Right renal pelvis (tissue), 4 donors: Measurements from ENCODE around the gene PDXDC1. TPM values are rescaled to one million over a fixed set of nuclear protein-coding genes. Genes with fewer than 3 reads are reported as not detected.
"Not testable (repeated sequence)": the region's sequence is repeated elsewhere in the genome, so short reads cannot be mapped to it uniquely, and the experiment has no call there.

ENCODE experiments used
- DNase-seq, 4 donors: peaks; one replicate each; pipeline ENCODE4 v3.0.0-alpha.2; 2013; ENCODE audit warnings: low read depth in 4 of 4, low spot score in 3 of 4, missing footprints in 1 of 4
- polyA plus RNA-seq, 4 donors: library from polyadenylated mRNA; unstranded; fragments of 120-200 nt; gene quantifications; one replicate each; pipeline ENCODE4 v1.2.1, GENCODE V29; 2013; ENCODE audit not compliant: insufficient read length in 4 of 4

The PDXDC1 gene
- polyA plus RNA-seq, 4 donors, result 97.9 to 103 (median 101) TPM

DNA sequence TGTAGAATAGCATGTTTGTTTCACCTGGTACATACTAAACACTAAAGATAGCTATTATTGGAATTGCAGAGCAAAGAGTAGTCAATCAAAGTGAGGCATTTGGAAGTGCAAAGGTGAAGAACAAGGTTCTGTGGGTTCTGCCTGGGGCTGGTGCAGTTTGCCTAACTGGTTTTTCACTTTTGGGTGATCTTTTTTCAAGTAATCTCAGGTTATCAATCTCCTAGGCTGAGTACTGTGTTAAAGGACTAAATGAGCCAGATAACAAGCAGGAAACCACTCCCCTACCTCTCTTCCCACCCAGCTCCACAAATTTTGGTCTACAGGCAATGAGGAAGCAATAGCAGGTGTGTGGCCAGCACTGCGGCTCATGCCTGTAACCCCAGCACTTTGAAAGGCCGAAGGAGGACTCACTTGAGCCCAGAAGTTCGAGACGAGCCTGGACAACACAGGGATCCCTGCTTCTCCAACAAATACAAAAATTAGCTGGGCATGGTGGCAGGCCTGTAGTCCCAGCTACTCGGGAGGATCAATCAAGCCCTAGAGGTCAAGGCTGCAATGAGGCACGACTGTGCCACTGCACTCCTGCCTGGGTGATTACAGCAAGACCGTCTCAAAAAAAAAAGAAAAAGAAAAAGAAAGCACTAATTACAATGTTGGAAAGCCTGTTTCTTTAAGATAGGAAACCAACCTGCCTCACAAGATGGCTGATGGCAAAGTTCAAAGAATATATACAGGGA, 83.0 kb downstream of the PDXDC1 start:
- no peak for DNase-seq

DNA sequence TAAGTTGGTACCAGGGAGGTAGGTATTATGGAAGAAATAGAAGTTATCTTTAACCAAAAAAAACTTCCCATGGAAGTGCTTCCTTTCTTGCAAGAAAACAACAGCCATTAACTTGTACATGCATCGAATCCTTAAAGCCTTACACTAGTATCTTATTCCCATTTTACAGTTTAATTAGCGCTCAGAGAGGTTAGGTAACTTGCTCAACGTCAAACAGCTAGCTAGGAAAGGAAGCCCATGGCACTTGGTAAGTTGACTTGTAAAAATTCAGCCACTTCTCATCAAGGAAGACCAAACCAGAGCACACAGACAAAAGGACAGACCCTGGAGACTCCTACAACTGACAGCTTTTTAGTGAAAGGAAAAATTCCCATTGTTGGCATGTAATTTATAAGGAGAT, 84.5 kb downstream of the PDXDC1 start:
- DNase-seq, result no peak

- DNase-seq, result not testable (repeated sequence)
These were observed 87.4 kb downstream of the PDXDC1 start for GRCh38 chr16:15062085-15062810.

DNA sequence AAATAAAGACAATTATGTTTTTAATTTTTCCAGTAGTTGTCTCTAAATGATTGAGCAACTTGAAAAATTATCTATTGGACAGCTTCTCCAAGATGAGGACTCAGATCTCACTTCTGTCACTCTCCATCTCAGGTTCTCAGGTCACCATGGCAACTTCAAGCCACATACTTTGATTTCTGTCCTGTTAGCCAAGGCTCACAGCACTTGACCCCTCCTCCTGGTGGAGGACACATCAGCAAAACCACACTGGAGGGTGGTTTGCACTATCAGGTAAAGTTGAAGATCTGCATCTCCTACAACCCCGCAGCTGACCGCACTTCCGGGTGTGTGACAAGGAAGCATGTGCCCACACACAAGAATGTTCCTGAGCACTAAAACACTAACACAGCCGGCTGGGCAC, 91.1 kb downstream of the PDXDC1 start:
- not testable (repeated sequence) for DNase-seq

DNA sequence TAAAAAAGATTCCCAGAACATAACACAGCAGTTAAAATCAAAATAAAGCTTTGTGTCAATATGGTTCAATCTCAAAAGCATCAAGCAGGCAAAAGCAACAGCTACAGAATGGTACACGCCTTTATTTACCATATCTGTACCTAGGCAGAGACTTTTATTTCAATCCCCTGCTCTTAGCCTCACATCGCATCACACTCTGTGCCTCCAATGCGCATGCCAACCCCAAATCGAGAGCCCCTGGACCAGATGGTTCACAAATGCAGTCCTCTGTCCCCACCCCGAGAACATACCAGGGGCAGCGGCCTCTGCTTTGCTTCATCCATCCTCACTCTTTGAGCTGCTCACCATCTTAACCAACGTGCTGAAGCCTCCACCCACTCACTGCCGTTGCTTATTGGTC, 91.9 kb downstream of the PDXDC1 start:
- DNase-seq, result not testable (repeated sequence)

GRCh38 chr16:15071013-15071412, 96.2 kb downstream of the PDXDC1 start:
- DNase-seq, result not testable (repeated sequence)

GRCh38 chr16:15071916-15072769, 97.3 kb downstream of the PDXDC1 start:
- DNase-seq, result not testable (repeated sequence)

DNA sequence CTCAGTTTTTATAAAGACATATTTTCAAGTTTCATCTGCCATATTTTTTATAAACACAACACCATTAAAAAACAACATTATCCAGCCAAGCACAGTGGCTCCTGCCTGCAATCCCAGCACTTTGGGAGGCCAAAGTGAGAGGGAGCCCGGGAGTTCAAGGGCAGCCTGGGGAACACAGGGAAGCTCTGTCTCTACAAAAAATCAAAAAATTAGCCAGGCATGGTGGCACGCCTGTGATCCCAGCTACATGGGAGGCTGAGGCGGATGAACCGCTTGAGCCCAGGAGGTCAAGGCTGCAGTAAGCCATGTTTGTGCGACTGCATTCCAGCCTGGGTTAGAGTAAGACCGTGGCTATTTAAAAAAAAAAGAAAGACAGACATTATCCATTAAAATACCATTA, 98.3 kb downstream of the PDXDC1 start:
- DNase-seq, result no peak

DNA sequence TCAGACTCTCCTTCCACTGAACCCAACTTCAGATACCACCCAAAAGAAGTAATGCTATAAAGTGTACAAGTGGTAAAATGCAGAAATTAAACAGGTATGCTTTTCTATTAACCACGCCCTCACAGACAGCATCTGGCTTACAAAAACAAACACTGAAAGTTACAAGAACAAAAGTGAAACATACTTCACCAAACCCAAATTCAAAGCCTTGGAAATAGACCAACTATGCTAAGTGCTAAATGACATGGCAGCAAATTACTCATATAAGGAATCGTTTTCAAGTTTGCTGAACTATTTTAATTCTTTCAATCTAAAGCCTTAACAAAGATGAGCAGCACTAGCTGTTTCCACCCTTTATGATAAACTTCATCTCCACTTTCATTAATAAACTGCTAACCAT, 101.3 kb downstream of the PDXDC1 start:
- not testable (repeated sequence) for DNase-seq

DNA sequence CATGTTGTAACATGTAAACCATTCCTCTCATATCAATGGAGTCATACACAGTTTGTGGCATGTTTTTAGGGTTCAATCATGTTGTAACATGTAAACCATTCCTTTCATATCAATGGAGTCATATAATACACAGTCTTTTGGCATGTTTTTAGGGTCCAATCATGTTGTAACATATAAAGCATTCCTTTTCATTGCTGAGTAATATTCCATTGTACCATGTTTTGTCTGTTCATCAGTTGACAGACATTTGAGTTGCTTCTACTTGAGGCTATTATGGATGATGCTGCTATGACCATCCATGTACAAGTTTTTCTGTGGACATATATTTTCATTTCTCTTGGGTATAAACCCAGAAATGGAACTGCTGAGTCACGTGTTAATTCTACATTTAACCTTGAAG, 106.1 kb downstream of the PDXDC1 start:
- DNase-seq, result not testable (repeated sequence)

- DNase-seq, result not testable (repeated sequence)
These were observed 108.0 kb downstream of the PDXDC1 start for GRCh38 chr16:15082788-15083187.

DNA sequence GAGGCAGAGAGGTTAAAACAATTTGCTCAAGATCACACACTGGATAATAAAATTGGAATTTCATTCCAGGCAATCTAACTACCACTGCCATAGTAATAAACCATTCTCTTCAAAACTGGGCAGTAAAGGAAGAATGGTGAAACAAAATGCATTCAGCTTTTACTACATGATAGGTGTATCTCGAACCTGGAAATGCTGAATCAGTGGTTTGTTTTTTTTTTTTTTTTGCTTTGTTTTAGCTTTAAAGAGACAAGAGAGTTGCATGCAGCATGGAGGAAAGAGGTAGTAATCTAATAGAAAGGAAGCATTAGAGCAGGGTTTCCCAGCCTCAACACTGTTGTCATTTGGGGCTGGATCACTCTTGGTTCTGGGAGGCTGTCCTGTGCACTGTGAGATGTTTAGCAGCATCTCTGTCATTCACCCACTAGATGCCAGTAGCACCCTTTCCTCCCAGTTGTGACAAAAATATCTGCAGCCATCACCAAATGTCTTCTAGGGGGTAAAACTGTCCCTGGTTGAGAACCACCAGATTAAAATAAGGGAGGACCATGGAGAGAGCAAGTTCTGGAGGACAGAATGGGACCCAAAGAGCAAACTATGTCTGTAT, 115.9 kb downstream of the PDXDC1 start:
- not testable (repeated sequence) for DNase-seq

GRCh38 chr16:15093571-15093954, 118.7 kb downstream of the PDXDC1 start:
- not testable (repeated sequence) for DNase-seq

- DNase-seq, result peak; percentile 80 to 84 (median 82)
These were observed 119.4 kb downstream of the PDXDC1 start, which contains the start of gene RRN3 for GRCh38 chr16:15093955-15094827. Gene RRN3 (minus strand): TSS chr16:15094272. CDS start chr16:15094233, 39 bp downstream.

DNA sequence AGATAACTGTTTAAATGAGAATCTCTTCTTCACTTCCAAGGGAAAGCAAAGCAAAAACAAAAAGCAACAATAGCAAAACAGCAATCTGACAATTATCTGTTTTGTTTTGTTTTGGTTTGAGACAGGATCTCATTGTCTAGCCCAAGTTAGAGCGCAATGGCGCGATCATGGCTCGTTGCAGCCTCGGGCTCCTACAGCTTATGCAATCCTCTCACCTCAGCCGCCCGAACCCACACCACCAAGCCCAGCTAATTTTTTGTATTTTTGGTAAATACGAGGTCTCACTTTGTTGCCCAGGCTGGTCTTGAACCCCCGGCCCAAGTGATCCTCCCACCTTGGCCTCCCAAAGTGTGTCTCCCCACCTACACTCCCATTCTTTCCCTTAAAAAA, 121.8 kb downstream of the PDXDC1 start:
- not testable (repeated sequence) for DNase-seq

GRCh38 chr16:15099366-15099909, 124.6 kb downstream of the PDXDC1 start:
- DNase-seq, result not testable (repeated sequence)

- DNase-seq, result not testable (repeated sequence)
These were observed 125.7 kb downstream of the PDXDC1 start for GRCh38 chr16:15100372-15100987.

DNA sequence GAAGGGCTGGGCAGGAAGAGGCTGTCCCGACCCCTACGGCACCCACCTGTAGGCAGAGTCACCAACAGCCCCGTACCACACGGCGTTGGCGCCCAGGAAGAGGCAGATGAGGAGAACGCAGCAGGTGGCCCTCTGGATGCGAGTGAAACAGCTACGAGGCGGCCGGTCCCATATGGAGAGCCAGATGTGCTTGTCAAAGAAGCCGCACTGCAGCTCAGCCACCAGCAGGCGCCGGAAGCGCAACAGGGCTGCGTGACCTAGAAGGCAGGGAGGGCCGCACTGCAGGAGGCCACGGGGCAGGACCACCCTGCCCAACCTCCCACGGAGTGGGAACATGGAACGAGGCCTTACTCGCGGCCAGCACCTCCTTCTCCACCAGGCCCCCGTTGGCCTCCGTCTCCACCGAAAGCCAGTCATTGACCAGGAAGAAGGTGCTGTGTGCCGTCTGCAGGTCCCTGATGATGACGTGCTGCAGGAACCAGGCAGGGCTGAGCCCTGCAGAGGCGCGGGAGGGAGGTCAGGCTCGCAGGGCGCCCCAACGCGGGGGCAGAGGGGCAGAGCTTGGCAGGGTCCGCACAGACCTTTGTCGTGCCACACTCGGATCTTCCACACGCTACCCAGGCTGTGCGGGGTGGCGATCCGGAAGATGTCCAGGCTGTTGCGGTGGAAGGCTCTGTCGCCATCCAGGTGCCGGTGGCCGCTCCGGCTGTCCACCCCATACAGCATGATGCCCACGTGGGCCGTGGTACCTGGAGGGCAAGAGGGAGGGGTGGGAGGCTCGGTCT, 153.0 kb downstream of the PDXDC1 start:
- DNase-seq, result not testable (repeated sequence)
